ENCODE measurements around the gene FGF18. TPM values are rescaled to one million over a fixed set of nuclear protein-coding genes. Genes with fewer than 3 reads are reported as not detected.
A peak's percentile ranks its signal among the peaks of the same experiment; 100 is the strongest.
"Not testable (repeated sequence)": the region's sequence is repeated elsewhere in the genome, so short reads cannot be mapped to it uniquely, and the experiment has no call there.

Gene FGF18
- total RNA-seq, 3 donors from 2014 or later (not counting 1 experiment from before 2014, with no cell fraction given): 0.16 to 0.25 (median 0.23) TPM

DNA sequence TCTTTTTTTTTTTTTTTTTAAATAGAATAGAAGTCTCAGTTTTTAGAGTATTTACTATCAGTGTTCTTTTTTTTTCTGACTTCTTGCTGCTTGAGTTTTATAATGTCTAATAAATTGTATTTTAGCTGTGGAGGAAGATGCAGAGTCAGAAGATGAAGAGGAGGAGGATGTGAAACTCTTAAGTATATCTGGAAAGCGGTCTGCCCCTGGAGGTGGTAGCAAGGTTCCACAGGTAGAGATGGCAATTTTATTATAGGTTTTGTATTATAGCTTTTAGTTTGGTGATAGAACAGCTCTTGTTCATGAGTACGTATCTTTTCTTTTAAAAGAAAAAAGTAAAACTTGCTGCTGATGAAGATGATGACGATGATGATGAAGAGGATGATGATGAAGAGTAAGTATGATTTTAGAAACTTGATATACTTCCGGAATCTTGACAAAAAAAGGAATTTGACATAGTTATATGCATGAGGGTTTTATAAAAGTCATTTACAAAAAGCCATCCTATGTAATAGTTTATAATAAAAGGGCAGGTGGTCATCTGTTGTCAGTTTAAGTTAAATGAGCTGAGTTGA, 26.8 kb upstream of the FGF18 start:
- peak overlapping the region in 1 of 2 donors; percentile 37 for H3K27ac Mint-ChIP-seq
- Histone ChIP-seq H3K27ac (ENCODE audit: low read length) (no peak overlapping the region), H3K9me3 (ENCODE audit: control insufficient read depth, insufficient read depth, low read length) (no peaks in the 10 kb centered on the region), H3K27me3 (ENCODE audit: control insufficient read depth, insufficient read depth, low read length) (no peaks in the 10 kb centered on the region), H3K36me3 (ENCODE audit: control insufficient read depth, insufficient read depth, low read length) (peaks cover 56% of the 10 kb centered on the region), H3K4me1 (ENCODE audit: control insufficient read depth, insufficient read depth, low read length) (peaks cover 25% of the 10 kb centered on the region), H3K4me3 (ENCODE audit: low read length) (no peak overlapping the region)
- H3K27me3 Mint-ChIP-seq (ENCODE audit: low read depth in 2 of 2): no peaks in the 10 kb centered on the region
- H3K9me3 Mint-ChIP-seq: no peaks in the 10 kb centered on the region
- 89% methylated on average over 3 of the region's 4 CpGs for WGBS (ENCODE audit: insufficient coverage)
- H3K36me3 Mint-ChIP-seq: peaks cover 24% of the 10 kb centered on the region
- H3K4me1 Mint-ChIP-seq: peaks cover 62 to 68% of the 10 kb centered on the region in 2 donors
- H3K4me3 Mint-ChIP-seq: no peak overlapping the region
- intact Hi-C loops (cut with micrococcal nuclease): no loop called here
- ATAC-seq: no peak
- no peak for DNase-seq
- TF ChIP-seq, protein P1, sequence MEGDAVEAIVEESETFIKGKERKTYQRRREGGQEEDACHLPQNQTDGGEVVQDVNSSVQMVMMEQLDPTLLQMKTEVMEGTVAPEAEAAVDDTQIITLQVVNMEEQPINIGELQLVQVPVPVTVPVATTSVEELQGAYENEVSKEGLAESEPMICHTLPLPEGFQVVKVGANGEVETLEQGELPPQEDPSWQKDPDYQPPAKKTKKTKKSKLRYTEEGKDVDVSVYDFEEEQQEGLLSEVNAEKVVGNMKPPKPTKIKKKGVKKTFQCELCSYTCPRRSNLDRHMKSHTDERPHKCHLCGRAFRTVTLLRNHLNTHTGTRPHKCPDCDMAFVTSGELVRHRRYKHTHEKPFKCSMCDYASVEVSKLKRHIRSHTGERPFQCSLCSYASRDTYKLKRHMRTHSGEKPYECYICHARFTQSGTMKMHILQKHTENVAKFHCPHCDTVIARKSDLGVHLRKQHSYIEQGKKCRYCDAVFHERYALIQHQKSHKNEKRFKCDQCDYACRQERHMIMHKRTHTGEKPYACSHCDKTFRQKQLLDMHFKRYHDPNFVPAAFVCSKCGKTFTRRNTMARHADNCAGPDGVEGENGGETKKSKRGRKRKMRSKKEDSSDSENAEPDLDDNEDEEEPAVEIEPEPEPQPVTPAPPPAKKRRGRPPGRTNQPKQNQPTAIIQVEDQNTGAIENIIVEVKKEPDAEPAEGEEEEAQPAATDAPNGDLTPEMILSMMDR (IDR thresholded peaks at IDR 0.05): no peak

DNA sequence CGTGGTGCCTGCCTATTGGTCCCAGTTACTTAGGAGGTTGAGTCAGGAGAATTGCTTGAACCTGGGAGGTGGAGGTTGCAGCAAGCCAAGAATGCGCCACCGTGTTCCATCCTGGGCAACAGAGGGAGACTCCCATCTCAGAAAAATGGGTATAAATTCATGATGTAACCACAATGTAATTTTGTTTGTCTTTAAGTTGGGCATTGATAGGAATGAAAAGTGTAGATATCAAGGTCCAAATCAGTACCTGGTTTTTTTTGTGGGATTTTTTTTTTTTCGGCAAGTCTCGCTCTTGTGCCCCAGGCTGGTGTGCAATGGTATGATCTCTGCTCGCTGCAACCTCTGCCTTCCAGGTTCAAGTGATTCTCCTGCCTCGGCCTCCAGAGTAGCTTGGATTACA, 24.4 kb upstream of the FGF18 start:
- peaks cover 12% of the 10 kb centered on the region for H3K4me1 ChIP-seq (ENCODE audit: control insufficient read depth, insufficient read depth, low read length)
- H3K9me3 ChIP-seq (ENCODE audit: control insufficient read depth, insufficient read depth, low read length): no peaks in the 10 kb centered on the region
- H3K9me3 Mint-ChIP-seq: no peaks in the 10 kb centered on the region
- ATAC-seq: no peak
- no peak overlapping the region for H3K27ac ChIP-seq (ENCODE audit: low read length)
- TF ChIP-seq, protein P1 (IDR thresholded peaks at IDR 0.05): no peak
- H3K36me3 Mint-ChIP-seq: peaks cover 28% of the 10 kb centered on the region
- WGBS (ENCODE audit: insufficient coverage): 93% methylated on average over 7 of the region's 7 CpGs
- no peak overlapping the region for H3K27ac Mint-ChIP-seq
- H3K4me1 Mint-ChIP-seq: peaks cover 43 to 53% of the 10 kb centered on the region in 2 donors
- H3K27me3 ChIP-seq (ENCODE audit: control insufficient read depth, insufficient read depth, low read length): no peaks in the 10 kb centered on the region
- H3K4me3 ChIP-seq (ENCODE audit: low read length): no peak overlapping the region
- no peak for DNase-seq
- no peak overlapping the region for H3K4me3 Mint-ChIP-seq
- intact Hi-C loops (cut with micrococcal nuclease): no loop called here
- H3K36me3 ChIP-seq (ENCODE audit: control insufficient read depth, insufficient read depth, low read length): peaks cover 64% of the 10 kb centered on the region
- no peaks in the 10 kb centered on the region for H3K27me3 Mint-ChIP-seq (ENCODE audit: low read depth in 2 of 2)

DNA sequence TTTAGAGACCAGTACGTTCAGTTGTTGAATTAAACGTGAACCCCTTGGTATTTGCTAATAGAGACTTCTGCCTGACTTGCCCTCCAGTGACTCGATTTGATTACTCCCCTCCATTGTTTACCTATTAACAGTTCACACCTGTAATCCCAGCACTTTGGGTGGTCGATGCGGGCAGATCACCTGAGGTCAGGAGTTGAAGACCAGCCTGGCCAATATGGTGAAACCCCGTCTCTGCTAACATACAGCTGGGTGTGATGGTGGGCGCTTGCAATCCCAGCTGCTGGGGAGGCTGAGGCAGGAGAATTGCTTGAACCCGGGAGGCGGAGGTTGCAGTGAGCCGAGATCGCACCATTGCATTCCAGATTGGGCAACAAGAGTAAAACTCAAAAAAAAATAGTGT, 22.9 kb upstream of the FGF18 start:
- Mint-ChIP-seq H3K36me3 (peaks cover 31% of the 10 kb centered on the region), H3K4me1 (peaks cover 31 to 38% of the 10 kb centered on the region in 2 donors)
- DNase-seq: peak in 1 of 2 donors; percentile 2
- H3K4me3 ChIP-seq (ENCODE audit: low read length); H3K27ac Mint-ChIP-seq; H3K9me3 Mint-ChIP-seq; H3K27me3 Mint-ChIP-seq (ENCODE audit: low read depth in 2 of 2); H3K4me3 Mint-ChIP-seq; intact Hi-C loops (cut with micrococcal nuclease); H3K27ac ChIP-seq (ENCODE audit: low read length); H3K27me3 ChIP-seq (ENCODE audit: control insufficient read depth, insufficient read depth, low read length); ATAC-seq; H3K9me3 ChIP-seq (ENCODE audit: control insufficient read depth, insufficient read depth, low read length); H3K4me1 ChIP-seq (ENCODE audit: control insufficient read depth, insufficient read depth, low read length): not testable (repeated sequence)
- peaks cover 74% of the 10 kb centered on the region for H3K36me3 ChIP-seq (ENCODE audit: control insufficient read depth, insufficient read depth, low read length)
- WGBS (ENCODE audit: insufficient coverage): 94% methylated on average over 11 of the region's 11 CpGs

DNA sequence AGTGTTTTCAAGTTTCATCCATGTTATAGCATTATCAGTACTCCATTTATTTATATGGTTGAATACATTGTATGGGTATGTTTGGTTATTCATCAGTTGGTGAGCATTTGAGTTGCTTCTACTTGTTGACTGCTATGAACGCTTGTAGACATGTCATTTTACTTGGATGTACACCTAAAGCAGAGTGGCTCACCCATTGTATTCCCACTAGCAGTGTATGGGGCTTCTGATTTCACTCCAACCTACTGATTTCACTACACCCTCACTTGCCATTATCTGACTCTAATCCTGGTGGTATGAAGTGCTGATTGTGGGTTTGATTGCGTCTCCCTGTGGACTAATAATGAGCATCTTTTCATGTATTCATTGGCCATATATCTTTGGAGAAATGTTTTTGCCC, 22.3 kb upstream of the FGF18 start:
- ATAC-seq (no peak), DNase-seq (peak in 1 of 2 donors; percentile 5)
- Mint-ChIP-seq H3K27me3 (ENCODE audit: low read depth in 2 of 2) (no peaks in the 10 kb centered on the region), H3K4me3 (no peak overlapping the region), H3K27ac (no peak overlapping the region), H3K9me3 (no peaks in the 10 kb centered on the region), H3K4me1 (peaks cover 31 to 38% of the 10 kb centered on the region in 2 donors), H3K36me3 (peaks cover 31% of the 10 kb centered on the region)
- Histone ChIP-seq H3K9me3 (ENCODE audit: control insufficient read depth, insufficient read depth, low read length) (no peaks in the 10 kb centered on the region), H3K27ac (ENCODE audit: low read length) (no peak overlapping the region), H3K4me3 (ENCODE audit: low read length) (no peak overlapping the region), H3K27me3 (ENCODE audit: control insufficient read depth, insufficient read depth, low read length) (no peaks in the 10 kb centered on the region), H3K4me1 (ENCODE audit: control insufficient read depth, insufficient read depth, low read length) (peaks cover under 1% of the 10 kb centered on the region), H3K36me3 (ENCODE audit: control insufficient read depth, insufficient read depth, low read length) (peaks cover 72% of the 10 kb centered on the region)
- TF ChIP-seq, protein P1 (IDR thresholded peaks at IDR 0.05): no peak
- WGBS (ENCODE audit: insufficient coverage): 100% methylated on average over 1 of the region's 2 CpGs
- intact Hi-C loops (cut with micrococcal nuclease): no loop called here

Data from natural killer cell (primary cell).